Neuronal stem cell (in vitro differentiated cells): ENCODE measurements around the gene PBRM1.

Experiments
- DNase-seq: peaks from one replicate; pipeline ENCODE4 v3.0.0-alpha.2; 2013; ENCODE audit warnings: low spot score
- H2AFZ ChIP-seq: one replicate; pipeline ENCODE4 v1.6.1; 2013; ENCODE audit warnings: mild to moderate bottlenecking, low read length, inconsistent platforms
- H2AK5ac ChIP-seq: 2 replicates; pipeline ENCODE4 v1.6.1; 2013; ENCODE audit warnings: low read depth, mild to moderate bottlenecking, inconsistent platforms, low read length, moderate library complexity, mixed read lengths
- H2BK120ac ChIP-seq: 2 replicates; pipeline ENCODE4 v1.6.1; 2013; ENCODE audit warnings: low read depth, mild to moderate bottlenecking, inconsistent platforms, low read length, moderate library complexity, mixed read lengths
- H2BK12ac ChIP-seq: one replicate; pipeline ENCODE4 v1.6.1; 2013; ENCODE audit warnings: low read length, inconsistent platforms
- H2BK15ac ChIP-seq: 2 replicates; pipeline ENCODE4 v1.6.1; 2013; ENCODE audit warnings: mild to moderate bottlenecking, low read length, inconsistent platforms, mixed read lengths
- H2BK5ac ChIP-seq: one replicate; pipeline ENCODE4 v1.6.1; 2013; ENCODE audit warnings: inconsistent platforms, mild to moderate bottlenecking, low read length, moderate library complexity
- H3K14ac ChIP-seq: one replicate; pipeline ENCODE4 v1.6.1; 2013; ENCODE audit warnings: low read length, inconsistent platforms
- H3K18ac ChIP-seq: 2 replicates; pipeline ENCODE4 v1.6.1; 2013; ENCODE audit warnings: low read length, inconsistent platforms
- H3K23ac ChIP-seq: 2 replicates; pipeline ENCODE4 v1.6.1; 2013; ENCODE audit warnings: low read depth, mild to moderate bottlenecking, mixed read lengths, low read length, inconsistent platforms; ENCODE audit not compliant: poor library complexity
- H3K27ac ChIP-seq: replicated peaks from 3 replicates; pipeline ENCODE4 v1.5.1; 2013; ENCODE audit warnings: low read length, inconsistent platforms
- H3K27me3 ChIP-seq, 3 experiments: 2 replicates each; pipeline ENCODE4 v1.6.1; 2013; ENCODE audit warnings: low read length in 3 of 3, mild to moderate bottlenecking in 2 of 3, inconsistent platforms in 1 of 3, low read depth in 1 of 3, mixed read lengths in 1 of 3, moderate library complexity in 1 of 3; ENCODE audit not compliant: control insufficient read depth in 3 of 3, insufficient read depth in 3 of 3
- H3K36me3 ChIP-seq, 2 donors: replicated peaks in 1 of 2; 2 replicates each; pipeline ENCODE4 v1.6.1; 2013; ENCODE audit warnings: low read length in 2 of 2; ENCODE audit not compliant: control insufficient read depth in 2 of 2, insufficient read depth in 2 of 2
- H3K4ac ChIP-seq: 2 replicates; pipeline ENCODE4 v1.6.1; 2013; ENCODE audit warnings: inconsistent platforms, mild to moderate bottlenecking, low read length, moderate library complexity
- H3K4me1 ChIP-seq, 2 donors: 1 replicate in 1 of 2; 2 replicates in 1 of 2; pipeline ENCODE4 v1.6.1; 2013; ENCODE audit warnings: low read length in 2 of 2, low read depth in 1 of 2; ENCODE audit not compliant: control insufficient read depth in 2 of 2, insufficient read depth in 1 of 2
- H3K4me2 ChIP-seq: one replicate; pipeline ENCODE4 v1.6.1; 2013; ENCODE audit warnings: mild to moderate bottlenecking, low read length, inconsistent platforms; ENCODE audit not compliant: insufficient read depth, poor library complexity, severe bottlenecking
- H3K4me3 ChIP-seq, 2 donors: 2 replicates each; pipeline ENCODE4 v1.5.1; 2013; ENCODE audit warnings: low read length in 2 of 2, mild to moderate bottlenecking in 2 of 2, inconsistent platforms in 1 of 2, moderate library complexity in 1 of 2
- H3K79me1 ChIP-seq: one replicate; pipeline ENCODE4 v1.6.1; 2013; ENCODE audit warnings: low read depth, mild to moderate bottlenecking, inconsistent platforms, low read length, moderate library complexity
- H3K9ac ChIP-seq: one replicate; pipeline ENCODE4 v1.6.1; 2013; ENCODE audit warnings: mild to moderate bottlenecking, low read depth, low read length, inconsistent platforms; ENCODE audit not compliant: poor library complexity
- H3K9me3 ChIP-seq, 2 donors: replicated peaks in 1 of 2; 2 replicates each; pipeline versions ENCODE3 to v1.6.1; 2013; ENCODE audit warnings: low read length in 2 of 2, mild to moderate bottlenecking in 2 of 2, inconsistent platforms in 1 of 2, low read depth in 1 of 2, mixed read lengths in 1 of 2, moderate library complexity in 1 of 2; ENCODE audit not compliant: control insufficient read depth in 2 of 2, insufficient read depth in 1 of 2
- H4K8ac ChIP-seq: one replicate; pipeline ENCODE4 v1.6.1; 2013; ENCODE audit warnings: low read depth, mild to moderate bottlenecking, inconsistent platforms, low read length, moderate library complexity
- H4K91ac ChIP-seq: one replicate; pipeline ENCODE4 v1.6.1; 2013; ENCODE audit warnings: low read length, low read depth, mild to moderate bottlenecking, inconsistent platforms; ENCODE audit not compliant: poor library complexity
- WGBS, 2 donors: extraction: QIAGEN DNeasy Blood & Tissue Kit; methylation state at CpG; one replicate each; pipeline ENCODE4 v1.1.7; 2013; ENCODE audit warnings: missing lambda C conversion rate in 2 of 2, mixed read lengths in 1 of 2; ENCODE audit not compliant: insufficient read length in 2 of 2, insufficient replicate concordance in 1 of 2; ENCODE audit errors: extremely low coverage in 2 of 2; 5-methylcytosine and 5-hydroxymethylcytosine counted together

PBRM1 gene

DNA sequence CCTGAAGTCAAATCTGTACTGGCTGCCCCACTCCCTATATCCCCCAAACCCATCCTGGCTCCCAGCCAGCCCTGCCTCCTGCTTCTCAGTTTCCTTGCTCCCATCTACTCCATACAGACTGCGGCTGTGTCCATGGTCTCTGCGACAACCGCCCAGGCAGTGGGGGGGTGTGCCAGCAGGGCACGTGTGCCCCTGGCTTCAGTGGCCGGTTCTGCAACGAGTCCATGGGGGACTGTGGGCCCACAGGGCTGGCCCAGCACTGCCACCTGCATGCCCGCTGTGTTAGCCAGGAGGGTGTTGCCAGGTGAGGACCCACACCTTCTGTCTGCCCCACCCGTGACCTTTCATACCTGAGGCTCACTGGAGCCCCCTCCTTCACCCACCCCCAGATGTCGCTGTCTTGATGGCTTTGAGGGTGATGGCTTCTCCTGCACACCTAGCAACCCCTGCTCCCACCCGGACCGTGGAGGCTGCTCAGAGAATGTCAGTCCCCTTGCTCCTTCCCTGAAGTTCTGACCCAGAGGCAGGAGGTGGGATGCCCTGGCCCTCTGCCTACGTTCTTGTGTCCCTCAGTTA, 175.9 kb downstream of the PBRM1 start:
- H3K36me3 ChIP-seq = no peaks in the 10 kb centered on the region
- peaks cover 2% of the 10 kb centered on the region for H3K79me1 ChIP-seq
- H3K4me1 ChIP-seq = peaks cover 0 to 10% of the 10 kb centered on the region in 2 donors
- peak overlapping the region; percentile 21 for H3K14ac ChIP-seq
- whole genome bisulfite sequencing, 2 donors = no CpG with 5 or more reads among the region's 12 CpGs
- no peak overlapping the region for H2BK15ac ChIP-seq
- H2BK5ac ChIP-seq = peak overlapping the region; percentile 39
- peak overlapping the region; percentile 81 for H2AK5ac ChIP-seq
- H3K27ac ChIP-seq = no peak overlapping the region
- peak overlapping the region; percentile 81 for H2BK120ac ChIP-seq
- H3K4me3 ChIP-seq = no peak overlapping the region
- H2AFZ ChIP-seq = no peak overlapping the region
- H3K9me3 ChIP-seq = no peaks in the 10 kb centered on the region
- H3K23ac ChIP-seq = peak overlapping the region; percentile 93
- peak overlapping the region; percentile 58 for H2BK12ac ChIP-seq
- no peak overlapping the region for H3K4me2 ChIP-seq
- H4K8ac ChIP-seq = peak overlapping the region; percentile 65
- peak overlapping the region; percentile 80 for H3K18ac ChIP-seq
- peak overlapping the region; percentile 21 for H3K9ac ChIP-seq
- peak overlapping the region; percentile 23 for H3K4ac ChIP-seq
- no peak for DNase-seq
- H3K27me3 ChIP-seq = peaks cover 0 to 53% (median 0%) of the 10 kb centered on the region in 3 experiments
- H4K91ac ChIP-seq = peak overlapping the region; percentile 64

DNA sequence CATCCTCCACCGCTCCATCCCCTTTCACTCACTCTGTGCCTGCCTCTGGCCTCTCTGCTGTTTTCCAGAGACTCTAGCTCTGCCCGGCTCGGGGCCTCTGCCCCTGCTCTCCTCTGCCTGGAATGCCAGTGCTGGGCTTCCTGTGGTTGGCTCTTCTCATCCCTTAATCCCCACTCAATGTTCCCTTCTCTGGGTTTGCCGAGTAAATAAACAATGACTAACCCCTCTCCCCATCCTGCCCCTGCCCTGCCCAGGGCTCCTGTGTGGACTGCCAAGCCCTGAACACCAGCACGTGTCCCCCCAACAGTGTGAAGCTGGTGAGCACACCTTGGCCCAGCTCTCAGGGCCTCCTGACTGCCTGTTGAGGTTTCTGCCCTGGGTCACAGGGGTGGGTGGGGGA, 178.4 kb downstream of the PBRM1 start:
- no peaks in the 10 kb centered on the region for H3K36me3 ChIP-seq
- no peak overlapping the region for H3K27ac ChIP-seq
- peaks cover 2% of the 10 kb centered on the region for H3K79me1 ChIP-seq
- H3K4ac ChIP-seq = no peak overlapping the region
- no peak overlapping the region for H3K9ac ChIP-seq
- H2BK120ac ChIP-seq = no peak overlapping the region
- peaks cover 0 to 17% of the 10 kb centered on the region in 2 donors for H3K4me1 ChIP-seq
- H3K14ac ChIP-seq = no peak overlapping the region
- H3K9me3 ChIP-seq = no peaks in the 10 kb centered on the region
- no CpG with 5 or more reads among the region's 5 CpGs for WGBS, 2 donors
- peak overlapping the region; percentile 43 for H3K23ac ChIP-seq
- H3K4me2 ChIP-seq = no peak overlapping the region
- no peak overlapping the region for H2AFZ ChIP-seq
- H4K8ac ChIP-seq = no peak overlapping the region
- H2BK15ac ChIP-seq = peak overlapping the region; percentile 92
- no peak overlapping the region for H4K91ac ChIP-seq
- peak overlapping the region; percentile 39 for H2BK5ac ChIP-seq
- no peak for DNase-seq
- peaks cover 0 to 35% (median 0%) of the 10 kb centered on the region in 3 experiments for H3K27me3 ChIP-seq
- H3K4me3 ChIP-seq = no peak overlapping the region
- H2AK5ac ChIP-seq = peak overlapping the region; percentile 97
- H3K18ac ChIP-seq = peak overlapping the region; percentile 83
- peak overlapping the region; percentile 73 for H2BK12ac ChIP-seq

DNA sequence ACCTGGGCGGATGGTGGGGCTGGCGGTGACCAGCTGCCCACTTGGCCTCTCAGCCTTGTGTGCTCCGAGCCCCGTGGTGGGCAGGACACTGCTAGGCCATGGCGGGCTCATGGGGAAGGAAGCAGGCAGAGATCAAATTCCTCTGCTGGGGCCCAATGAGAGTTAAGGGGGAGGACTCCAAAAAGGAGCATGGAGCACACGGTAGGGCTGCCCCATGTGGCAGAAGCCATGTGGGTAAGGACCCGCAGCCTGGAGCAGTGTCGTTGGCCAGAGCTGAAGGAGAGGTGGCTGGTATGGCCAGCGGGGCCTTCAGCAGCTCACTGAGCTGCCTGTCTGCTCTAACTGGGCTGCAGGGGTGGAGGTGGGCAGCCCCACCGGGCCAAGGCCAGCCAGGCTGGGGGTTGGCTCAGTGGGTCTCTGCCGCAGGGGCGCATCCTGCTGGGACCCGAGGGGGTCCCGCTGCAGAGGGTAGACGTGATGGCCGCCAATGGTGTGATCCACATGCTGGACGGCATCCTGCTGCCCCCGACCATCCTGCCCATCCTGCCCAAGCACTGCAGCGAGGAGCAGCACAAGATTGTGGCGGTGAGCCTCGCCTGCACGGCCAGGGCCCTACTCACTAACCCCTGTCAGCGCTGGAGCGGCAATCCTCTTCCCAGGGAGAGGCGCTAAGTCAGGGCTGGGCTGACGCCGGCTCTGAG, 179.3 kb downstream of the PBRM1 start:
- no CpG with 5 or more reads among the region's 27 CpGs for WGBS, 2 donors
- H2BK5ac ChIP-seq = no peak overlapping the region
- H2BK12ac ChIP-seq = peak overlapping the region; percentile 95

DNA sequence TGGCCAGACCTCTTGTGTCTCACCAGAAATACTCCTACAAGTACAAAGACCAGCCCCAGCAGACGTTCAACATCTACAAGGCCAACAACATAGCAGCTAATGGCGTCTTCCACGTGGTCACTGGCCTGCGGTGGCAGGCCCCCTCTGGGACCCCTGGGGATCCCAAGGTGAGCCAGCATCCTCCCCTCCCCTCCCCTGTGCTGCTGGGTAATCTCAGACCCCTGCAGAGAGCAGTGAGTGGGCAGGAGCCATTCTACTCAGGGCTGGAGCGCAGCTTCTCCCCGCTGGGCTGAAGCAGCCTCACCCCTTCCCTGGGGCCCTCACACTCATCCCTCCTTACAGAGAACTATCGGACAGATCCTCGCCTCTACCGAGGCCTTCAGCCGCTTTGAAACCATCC, 180.7 kb downstream of the PBRM1 start:
- Histone ChIP-seq H3K4me3 (no peak overlapping the region), H2BK15ac (peak overlapping the region; percentile 39), H3K9me3 (no peaks in the 10 kb centered on the region), H3K18ac (peak overlapping the region; percentile 58), H3K4me2 (no peak overlapping the region), H2BK5ac (no peak overlapping the region), H3K4me1 (peaks cover 0 to 17% of the 10 kb centered on the region in 2 donors), H3K4ac (no peak overlapping the region), H2AFZ (no peak overlapping the region), H2BK120ac (no peak overlapping the region), H4K91ac (no peak overlapping the region), H4K8ac (no peak overlapping the region), H3K27me3 (peaks cover 0 to 25% (median 0%) of the 10 kb centered on the region in 3 experiments), H3K36me3 (no peaks in the 10 kb centered on the region), H2AK5ac (peak overlapping the region; percentile 84), H3K9ac (no peak overlapping the region), H3K27ac (no peak overlapping the region), H2BK12ac (no peak overlapping the region), H3K23ac (no peak overlapping the region), H3K14ac (no peak overlapping the region), H3K79me1 (peaks cover 2% of the 10 kb centered on the region)
- no CpG with 5 or more reads among the region's 10 CpGs for WGBS, 2 donors
- no peak for DNase-seq

More for the DNA sequence above, 179.3 kb downstream of the PBRM1 start:
- Histone ChIP-seq H4K8ac (no peak overlapping the region), H3K18ac (peak overlapping the region; percentile 59), H3K9ac (no peak overlapping the region), H3K36me3 (no peaks in the 10 kb centered on the region), H2AFZ (no peak overlapping the region), H4K91ac (no peak overlapping the region), H3K4me1 (peaks cover 0 to 17% of the 10 kb centered on the region in 2 donors), H3K14ac (no peak overlapping the region), H2BK15ac (peak overlapping the region; percentile 94), H3K4me2 (no peak overlapping the region), H3K27ac (no peak overlapping the region), H3K27me3 (peaks cover 0 to 35% (median 0%) of the 10 kb centered on the region in 3 experiments), H3K9me3 (no peaks in the 10 kb centered on the region), H2AK5ac (peak overlapping the region; percentile 96), H3K4ac (peak overlapping the region; percentile 29), H3K4me3 (peak overlapping the region in 1 of 2 donors; percentile 54), H2BK120ac (no peak overlapping the region), H3K23ac (peak overlapping the region; percentile 81), H3K79me1 (peaks cover 2% of the 10 kb centered on the region)
- DNase-seq = no peak
